H1 (cell line): ENCODE data around the gene TMIGD3. TPM values are rescaled to one million over a fixed set of nuclear protein-coding genes. Genes with fewer than 3 reads are reported as not detected.
A peak's percentile ranks its signal among the peaks of the same experiment; 100 is the strongest.

Source experiments
- CTCF ChIA-PET: fragments of 300-600 bp; sonication (Branson Sonifier 250); formaldehyde crosslinking; loops from one replicate; lab custom pipeline; 2021; ENCODE audit not compliant: partially characterized antibody; lab: Charles Lee
- POLR2A ChIA-PET: fragments of 300-600 bp; sonication (Branson Sonifier 250); formaldehyde crosslinking; loops from one replicate; lab custom pipeline; 2021; ENCODE audit warnings: inconsistent platforms; ENCODE audit not compliant: partially characterized antibody; lab: Charles Lee
- DNase-seq, 2 experiments: peaks; one replicate each; pipeline versions ENCODE4 v3.0.0 to v3.0.0-alpha.2; 2010 to 2022; ENCODE audit warnings: low spot score in 2 of 2, low read depth in 1 of 2, mixed read lengths in 1 of 2
- FAIRE-seq: peaks from 2 replicates; lab custom pipeline; 2011; peaks lifted over from hg19 to GRCh38; lab: Jason Lieb, UNC
- H2AFZ ChIP-seq: 2 replicates; pipeline ENCODE4 v1.8.1; 2012; ENCODE audit warnings: low read length, inconsistent platforms
- H2AK5ac ChIP-seq: 2 replicates; pipeline ENCODE4 v1.6.1; 2013; ENCODE audit warnings: low read depth, low read length
- H2BK120ac ChIP-seq: replicated peaks from 2 replicates; pipeline ENCODE3; 2013; ENCODE audit warnings: low read depth, low read length, inconsistent platforms
- H2BK12ac ChIP-seq: 2 replicates; pipeline ENCODE4 v1.6.1; 2013; ENCODE audit warnings: low read depth, low read length
- H2BK15ac ChIP-seq: 2 replicates; pipeline ENCODE4 v1.6.1; 2013; ENCODE audit warnings: low read length
- H2BK20ac ChIP-seq: 2 replicates; pipeline ENCODE4 v1.6.1; 2013; ENCODE audit warnings: low read length
- H2BK5ac ChIP-seq: 2 replicates; pipeline ENCODE4 v1.6.1; 2013; ENCODE audit warnings: low read depth, low read length
- H3K14ac ChIP-seq: 2 replicates; pipeline ENCODE4 v1.6.1; 2013; ENCODE audit warnings: inconsistent platforms; ENCODE audit not compliant: insufficient read length
- H3K18ac ChIP-seq: 2 replicates; pipeline ENCODE4 v1.6.1; 2013; ENCODE audit warnings: low read length; ENCODE audit errors: extremely low read depth
- H3K23ac ChIP-seq: 2 replicates; pipeline ENCODE4 v1.6.1; 2013; ENCODE audit warnings: inconsistent platforms; ENCODE audit not compliant: insufficient read length
- H3K23me2 ChIP-seq: 2 replicates; pipeline ENCODE4 v1.6.1; 2013; ENCODE audit warnings: low read depth, low read length
- H3K27ac ChIP-seq: 2 replicates; pipeline ENCODE4 v1.6.1; 2011; ENCODE audit warnings: low read depth, low read length, inconsistent platforms
- H3K27me3 ChIP-seq, 4 experiments: replicated peaks in 1 of 4; 1 replicate in 1 of 4; 2 replicates in 3 of 4; pipeline versions ENCODE4 v1.6.1 to v1.8.1; 2011 to 2013; ENCODE audit warnings: low read length in 3 of 4, mild to moderate bottlenecking in 3 of 4, inconsistent platforms in 2 of 4, mixed read lengths in 2 of 4, moderate library complexity in 1 of 4; ENCODE audit not compliant: control insufficient read depth in 3 of 4, insufficient read depth in 3 of 4; ENCODE audit errors: extremely low read depth in 1 of 4
- H3K36me3 ChIP-seq, 4 experiments: 2 replicates each; pipeline versions ENCODE4 v1.6.1 to v1.8.1; 2011 to 2013; ENCODE audit warnings: mild to moderate bottlenecking in 4 of 4, low read length in 3 of 4, moderate library complexity in 2 of 4, control low read depth in 1 of 4, inconsistent platforms in 1 of 4; ENCODE audit not compliant: insufficient read depth in 4 of 4, control insufficient read depth in 2 of 4
- H3K4ac ChIP-seq: replicated peaks from 2 replicates; pipeline ENCODE3; 2013; ENCODE audit warnings: low read length, low read depth, mixed read lengths, inconsistent platforms; ENCODE audit not compliant: insufficient read length
- H3K4me1 ChIP-seq, 4 experiments: replicated peaks in 1 of 4; 1 replicate in 1 of 4; 2 replicates in 3 of 4; pipeline versions ENCODE4 v1.6.1 to v1.8.1; 2011 to 2013; ENCODE audit warnings: low read length in 3 of 4, inconsistent platforms in 2 of 4, mixed read lengths in 1 of 4; ENCODE audit not compliant: insufficient read depth in 4 of 4, control insufficient read depth in 3 of 4
- H3K4me2 ChIP-seq, 2 experiments: 2 replicates each; pipeline versions ENCODE4 v1.6.1 to v1.8.1; 2011 to 2013; ENCODE audit warnings: low read depth in 2 of 2, low read length in 2 of 2, control low read depth in 1 of 2, inconsistent platforms in 1 of 2, mild to moderate bottlenecking in 1 of 2; ENCODE audit not compliant: insufficient read depth in 1 of 2
- H3K4me3 ChIP-seq, 4 experiments: fragments of 200-600, 300-600 bp in 1 of 4; sonication (generic), shearing (Covaris generic), sonication (Bioruptor Twin) in 1 of 4; 2 replicates each; pipeline versions ENCODE4 v1.5.1 to v1.8.1; 2011 to 2016; ENCODE audit warnings: low read length in 4 of 4, low read depth in 3 of 4, control low read depth in 2 of 4, inconsistent platforms in 2 of 4, mild to moderate bottlenecking in 2 of 4, mixed read lengths in 1 of 4, moderate library complexity in 1 of 4; ENCODE audit not compliant: insufficient read depth in 2 of 4; ENCODE audit errors: extremely low read depth in 1 of 4
- H3K56ac ChIP-seq: replicated peaks from 2 replicates; pipeline ENCODE3; 2013; ENCODE audit warnings: low read depth, mild to moderate bottlenecking, mixed read lengths, low read length, inconsistent platforms; ENCODE audit not compliant: insufficient read length
- H3K79me1 ChIP-seq: 2 replicates; pipeline ENCODE4 v1.6.1; 2013; ENCODE audit warnings: low read depth, low read length, control low read depth
- H3K79me2 ChIP-seq, 2 experiments: 2 replicates each; pipeline versions ENCODE4 v1.6.1 to v1.8.1; 2012 to 2013; ENCODE audit warnings: low read length in 2 of 2, mild to moderate bottlenecking in 2 of 2, inconsistent platforms in 1 of 2; ENCODE audit not compliant: insufficient read depth in 2 of 2, control insufficient read depth in 1 of 2
- H3K9ac ChIP-seq, 4 experiments: replicated peaks in 1 of 4; 1 replicate in 1 of 4; 2 replicates in 3 of 4; pipeline versions ENCODE4 v1.6.1 to v1.8.1; 2011 to 2013; ENCODE audit warnings: low read depth in 3 of 4, low read length in 3 of 4, control low read depth in 2 of 4, mild to moderate bottlenecking in 2 of 4, moderate library complexity in 2 of 4, inconsistent platforms in 1 of 4; ENCODE audit errors: extremely low read depth in 1 of 4
- H3K9me3 ChIP-seq, 2 experiments: 2 replicates each; pipeline versions ENCODE4 v1.6.1 to v1.8.1; 2012 to 2013; ENCODE audit warnings: mild to moderate bottlenecking in 2 of 2, moderate library complexity in 2 of 2, control low read depth in 1 of 2, inconsistent platforms in 1 of 2, low read depth in 1 of 2, low read length in 1 of 2, mixed read lengths in 1 of 2; ENCODE audit not compliant: insufficient read depth in 2 of 2
- H4K20me1 ChIP-seq, 2 experiments: replicated peaks in 1 of 2; 2 replicates each; pipeline versions ENCODE3 to v1.8.1; 2011 to 2013; ENCODE audit warnings: inconsistent platforms in 2 of 2, low read length in 2 of 2, mild to moderate bottlenecking in 1 of 2; ENCODE audit not compliant: insufficient read depth in 2 of 2, control insufficient read depth in 1 of 2
- H4K5ac ChIP-seq: 2 replicates; pipeline ENCODE4 v1.6.1; 2013; ENCODE audit warnings: low read length, low read depth, mixed read lengths, inconsistent platforms; ENCODE audit not compliant: insufficient read length
- H4K8ac ChIP-seq: 2 replicates; pipeline ENCODE4 v1.8.0; 2013; ENCODE audit warnings: mild to moderate bottlenecking, moderate library complexity, low read length, inconsistent platforms; ENCODE audit not compliant: insufficient read depth; ENCODE audit errors: extremely low read depth
- H4K91ac ChIP-seq: replicated peaks from 2 replicates; pipeline ENCODE3; 2013; ENCODE audit warnings: low read length, mixed read lengths, inconsistent platforms; ENCODE audit not compliant: insufficient read length
- SIRT6 ChIP-seq: IDR thresholded peaks from one replicate; pipeline ENCODE4 v1.7.1; 2012; ENCODE audit warnings: low read length, inconsistent platforms
- WGBS, 2 experiments: shearing (Covaris generic) in 1 of 2; methylation state at CpG; one replicate each; pipeline versions ENCODE4 v1.1.6 to v1.1.7; 2013 to 2015; ENCODE audit warnings: low lambda C conversion rate in 2 of 2, mixed read lengths in 2 of 2, inconsistent platforms in 1 of 2, low coverage in 1 of 2, missing lambda C conversion rate in 1 of 2; ENCODE audit not compliant: insufficient replicate concordance in 2 of 2, insufficient coverage in 1 of 2, insufficient read length in 1 of 2; ENCODE audit errors: extremely low coverage in 1 of 2, missing lambda C conversion rate in 1 of 2; 5-methylcytosine and 5-hydroxymethylcytosine counted together
- polyA plus RNA-seq, 7 experiments: library from polyadenylated mRNA; depleted of rRNA in 3 of 7; stranded (reverse) in 5 of 7; unstranded in 2 of 7; fragments of >200 nt in 5 of 7; fragments of 200-250 nt in 2 of 7; gene quantifications; 1 replicate in 5 of 7; 2 replicates in 1 of 7; 4 replicates in 1 of 7; pipeline versions ENCODE4 v1.2.1 to v1.2.3, GENCODE V29; 2011 to 2013; ENCODE audit warnings: missing spikeins in 2 of 7, mixed read lengths in 2 of 7
- total RNA-seq: library from RNA; stranded (reverse); fragmentation: NEBNext Ultra II Directional; extraction: Animal tissue kit (Norgen Biotek cat#: 25700); gene quantifications from 2 replicates; pipeline ENCODE4 v1.2.1, GENCODE V29; 2021

Gene TMIGD3
- total and polyA plus RNA-seq, 2 of the 8 experiments (the other 6 are each of a cell fraction or from before 2014, with no cell fraction given), result not detected

DNA sequence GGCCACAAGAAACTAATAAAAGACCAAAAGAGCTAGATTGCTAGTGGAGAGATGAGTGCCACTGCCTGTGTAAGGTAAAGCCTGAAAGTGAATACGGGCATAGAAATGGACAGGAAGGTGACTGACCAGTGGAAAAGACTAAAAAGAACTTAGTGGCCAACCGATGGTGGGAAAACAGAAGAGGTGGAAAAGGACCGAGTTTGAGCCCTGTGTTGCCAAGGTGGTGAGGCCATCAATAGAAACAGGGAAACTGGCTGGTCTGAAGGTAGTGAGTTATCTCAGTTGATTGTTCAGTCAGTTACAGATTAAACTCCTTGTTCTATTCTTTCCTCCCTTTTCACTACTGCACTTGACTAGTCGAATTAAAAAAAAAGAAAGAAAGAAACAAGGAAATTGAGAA is 56.9 kb downstream of the TMIGD3 start:
- Histone ChIP-seq H3K23me2 (peaks cover 3% of the 10 kb centered on the region), H3K4ac (no peak overlapping the region), H3K36me3 (peaks cover 26 to 53% (median 34%) of the 10 kb centered on the region in 4 experiments), H2BK5ac (no peak overlapping the region), H3K4me1 (peaks cover 0 to 2% (median 1%) of the 10 kb centered on the region in 4 experiments; a peak in 3 of 7 replicates), H2AK5ac (no peak overlapping the region), H2AFZ (no peak overlapping the region), H3K14ac (no peak overlapping the region), H4K8ac (no peak overlapping the region), H3K9ac (peak overlapping the region in 1 of 4 experiments; percentile 42; a peak in 1 of 7 replicates), H3K9me3 (no peaks in the 10 kb centered on the region), H4K20me1 (peaks cover 0 to 5% of the 10 kb centered on the region in 2 experiments), H3K4me2 (no peak overlapping the region; a peak in 1 of 4 replicates), H2BK120ac (no peak overlapping the region), H3K56ac (no peak overlapping the region), H2BK15ac (no peak overlapping the region), H3K27ac (no peak overlapping the region), H3K23ac (no peak overlapping the region), H2BK12ac (no peak overlapping the region), H3K4me3 (no peak overlapping the region)
- no peak for FAIRE-seq
- no peak for DNase-seq
- WGBS, 2 experiments, result 87% methylated on average over 4 of the region's 4 CpGs; no CpG with 5 or more reads in 1 of the 2 experiments
- POLR2A ChIA-PET, result no interaction called here
- CTCF ChIA-PET, result no interaction called here
- no peak for TF ChIP-seq SIRT6
- TF ChIP-seq, all 59 proteins: peak for 0
- Histone ChIP-seq H3K27me3 (no peaks in the 10 kb centered on the region), H3K18ac (no peak overlapping the region), H3K79me1 (peaks cover 4% of the 10 kb centered on the region; the same call in 1 of the 2 replicates), H4K5ac (no peak overlapping the region), H4K91ac (no peak overlapping the region), H2BK20ac (no peak overlapping the region), H3K79me2 (peaks cover 5 to 54% of the 10 kb centered on the region in 2 experiments)
